ENCODE results near the gene PPP1R37. TPM values are rescaled to one million over a fixed set of nuclear protein-coding genes. Genes with fewer than 3 reads are reported as not detected.

PPP1R37 gene
- total RNA-seq, 1 experiment from 2014 or later, result 33.6 TPM

DNA sequence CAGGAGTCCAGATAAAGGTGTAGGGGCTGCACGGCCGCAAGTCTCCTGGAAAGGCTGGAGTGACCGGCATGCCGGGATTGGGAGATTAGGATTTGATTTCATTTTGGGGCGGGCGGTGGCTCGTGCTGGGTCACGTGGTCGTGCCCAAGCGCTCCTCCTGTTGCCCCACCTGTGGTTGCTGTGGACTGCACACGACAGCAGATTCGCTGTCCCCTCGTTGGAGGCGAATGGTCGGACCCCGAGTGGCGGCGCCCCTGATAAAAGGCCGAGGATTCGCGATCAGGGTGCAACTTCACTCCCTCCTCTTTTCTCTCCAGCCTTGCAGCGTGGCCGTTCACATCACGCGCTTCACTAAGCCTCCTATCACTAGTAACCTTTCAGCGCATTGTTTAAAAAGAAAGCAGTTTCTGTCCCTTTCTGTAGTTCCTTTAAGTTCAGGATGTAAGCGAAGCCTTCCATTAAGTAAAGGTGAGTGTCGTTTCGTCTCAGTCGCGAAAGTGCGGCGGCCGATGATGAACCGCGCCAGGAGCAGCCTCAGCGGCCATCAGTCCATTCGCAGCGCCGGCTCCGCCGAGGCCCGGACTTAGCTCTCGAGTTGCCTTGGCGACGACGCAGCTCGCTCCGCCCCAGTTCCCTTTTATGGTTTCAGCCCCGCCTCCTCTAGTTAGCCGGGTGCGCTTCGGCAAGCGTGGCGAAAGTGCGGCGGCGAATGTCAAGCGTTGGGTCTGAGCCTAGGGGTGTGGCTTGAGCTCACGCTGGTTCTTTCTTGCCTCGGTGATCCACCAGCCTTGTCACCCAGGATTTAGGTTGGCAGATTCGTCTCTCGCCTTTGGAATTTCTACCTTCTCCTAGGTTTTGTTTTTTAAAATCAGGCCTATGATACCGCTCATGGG lies 1.7 kb upstream of the PPP1R37 start:
- peak overlapping the region; percentile 99 to 100 (median 100) for H3K27ac Mint-ChIP-seq
- no peak overlapping the region for H4K91ac ChIP-seq (ENCODE audit: insufficient read length, low read depth, low read length)
- H3K27me3 ChIP-seq (ENCODE audit: insufficient read depth, low read length), result no peaks in the 10 kb centered on the region
- peak overlapping the region; percentile 53 for H3K27ac ChIP-seq (ENCODE audit: insufficient read length, low read depth, low read length)
- no peak overlapping the region for H2AK5ac ChIP-seq (ENCODE audit: insufficient read length, low read length)
- H2AFZ ChIP-seq (ENCODE audit: low read length), result no peak overlapping the region
- H2BK20ac ChIP-seq (ENCODE audit: low read depth, low read length, poor library complexity, severe bottlenecking), result no peak overlapping the region
- no peak overlapping the region for H3K4ac ChIP-seq (ENCODE audit: low read depth, low read length)
- H4K8ac ChIP-seq (replicated peaks; ENCODE audit: insufficient read length, low read depth, low read length), result no peak overlapping the region
- peak overlapping the region; percentile 54 for H3K18ac ChIP-seq (ENCODE audit: insufficient read length, low read depth, low read length)
- H3K79me2 ChIP-seq (ENCODE audit: insufficient read depth, low read length), result peaks cover 25% of the 10 kb centered on the region; the same call in 1 of the 2 replicates
- H3K4me2 ChIP-seq (ENCODE audit: insufficient read depth, insufficient read length, low read length), result peak overlapping the region; percentile 95
- peak overlapping the region; percentile 77 for H3K9ac ChIP-seq (ENCODE audit: extremely low read depth, insufficient read length, low read length)
- H4K20me1 ChIP-seq (ENCODE audit: control insufficient read depth, insufficient read depth, insufficient read length), result no peaks in the 10 kb centered on the region
- no peaks in the 10 kb centered on the region; a peak in 1 of 5 replicates for H3K9me3 Mint-ChIP-seq
- TF ChIP-seq, protein P1, sequence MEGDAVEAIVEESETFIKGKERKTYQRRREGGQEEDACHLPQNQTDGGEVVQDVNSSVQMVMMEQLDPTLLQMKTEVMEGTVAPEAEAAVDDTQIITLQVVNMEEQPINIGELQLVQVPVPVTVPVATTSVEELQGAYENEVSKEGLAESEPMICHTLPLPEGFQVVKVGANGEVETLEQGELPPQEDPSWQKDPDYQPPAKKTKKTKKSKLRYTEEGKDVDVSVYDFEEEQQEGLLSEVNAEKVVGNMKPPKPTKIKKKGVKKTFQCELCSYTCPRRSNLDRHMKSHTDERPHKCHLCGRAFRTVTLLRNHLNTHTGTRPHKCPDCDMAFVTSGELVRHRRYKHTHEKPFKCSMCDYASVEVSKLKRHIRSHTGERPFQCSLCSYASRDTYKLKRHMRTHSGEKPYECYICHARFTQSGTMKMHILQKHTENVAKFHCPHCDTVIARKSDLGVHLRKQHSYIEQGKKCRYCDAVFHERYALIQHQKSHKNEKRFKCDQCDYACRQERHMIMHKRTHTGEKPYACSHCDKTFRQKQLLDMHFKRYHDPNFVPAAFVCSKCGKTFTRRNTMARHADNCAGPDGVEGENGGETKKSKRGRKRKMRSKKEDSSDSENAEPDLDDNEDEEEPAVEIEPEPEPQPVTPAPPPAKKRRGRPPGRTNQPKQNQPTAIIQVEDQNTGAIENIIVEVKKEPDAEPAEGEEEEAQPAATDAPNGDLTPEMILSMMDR (conservative IDR thresholded peaks at IDR 0.05), result no peak
- peaks cover 9% of the 10 kb centered on the region for H3K23me2 ChIP-seq (ENCODE audit: insufficient read length, low read depth, low read length, poor library complexity, severe bottlenecking)
- peaks cover under 1% of the 10 kb centered on the region for H3K79me1 ChIP-seq (ENCODE audit: insufficient read depth, low read depth, low read length, poor library complexity, severe bottlenecking)
- H3K9me3 ChIP-seq (ENCODE audit: control insufficient read depth, low read depth, low read length), result no peaks in the 10 kb centered on the region
- no peak overlapping the region for H3K56ac ChIP-seq (ENCODE audit: insufficient read length, low read depth, low read length)
- no CpG with 5 or more reads among the region's 64 CpGs for WGBS (ENCODE audit: extremely low coverage, insufficient read length, low lambda C conversion rate)
- H3K27me3 Mint-ChIP-seq (ENCODE audit: low read depth), result no peaks in the 10 kb centered on the region; the same call in 1 of the 2 replicates
- H2BK5ac ChIP-seq (ENCODE audit: insufficient read length, low read length), result no peak overlapping the region
- H3K4me1 ChIP-seq (ENCODE audit: insufficient read depth, low read length), result no peaks in the 10 kb centered on the region; the same call in 1 of the 2 replicates
- DNase-seq, result peak; percentile 99
- peaks cover 38% of the 10 kb centered on the region in 2 experiments for H3K4me1 Mint-ChIP-seq
- H3T11ph ChIP-seq (ENCODE audit: low read length), result no peak overlapping the region
- peak overlapping the region; percentile 59; the same call in 1 of the 2 replicates for H3K14ac ChIP-seq (ENCODE audit: insufficient read depth, low read length)
- no peak overlapping the region for H4K5ac ChIP-seq (ENCODE audit: insufficient read length, low read depth, low read length)
- H3K36me3 Mint-ChIP-seq (ENCODE audit: insufficient read depth in 1 of 3, low read depth in 3 of 3), result peaks cover 18 to 53% (median 33%) of the 10 kb centered on the region in 3 experiments; a peak in 6 of 7 replicates
- H2BK15ac ChIP-seq (ENCODE audit: low read depth, low read length), result no peak overlapping the region
- no peak overlapping the region for H2BK12ac ChIP-seq (ENCODE audit: insufficient read length, low read depth, low read length)
- no peak overlapping the region for H2BK120ac ChIP-seq (ENCODE audit: low read depth, low read length, poor library complexity, severe bottlenecking)
- H3K23ac ChIP-seq (ENCODE audit: insufficient read length, low read depth, low read length), result no peak overlapping the region
- peak overlapping the region; percentile 87 to 90 for H3K4me3 Mint-ChIP-seq

All from H9 (cell line).